HT1080 (cell line): Measurements from ENCODE around the gene MAGI3. TPM values are rescaled to one million over a fixed set of nuclear protein-coding genes. Genes with fewer than 3 reads are reported as not detected.
"Not testable (repeated sequence)": the region's sequence is repeated elsewhere in the genome, so short reads cannot be mapped to it uniquely, and the experiment has no call there.

Experiments
- DNase-seq: peaks from one replicate; pipeline ENCODE4 v3.0.0-alpha.2; 2015; ENCODE audit warnings: low read depth
- total RNA-seq: library from RNA; depleted of rRNA; stranded (reverse); fragments of >200 nt; shearing (Covaris generic); gene quantifications from 2 replicates; pipeline ENCODE4 v1.2.3, GENCODE V29; 2014

Gene MAGI3
- total RNA-seq, 1 experiment from 2014 or later = 7.8 TPM

DNA sequence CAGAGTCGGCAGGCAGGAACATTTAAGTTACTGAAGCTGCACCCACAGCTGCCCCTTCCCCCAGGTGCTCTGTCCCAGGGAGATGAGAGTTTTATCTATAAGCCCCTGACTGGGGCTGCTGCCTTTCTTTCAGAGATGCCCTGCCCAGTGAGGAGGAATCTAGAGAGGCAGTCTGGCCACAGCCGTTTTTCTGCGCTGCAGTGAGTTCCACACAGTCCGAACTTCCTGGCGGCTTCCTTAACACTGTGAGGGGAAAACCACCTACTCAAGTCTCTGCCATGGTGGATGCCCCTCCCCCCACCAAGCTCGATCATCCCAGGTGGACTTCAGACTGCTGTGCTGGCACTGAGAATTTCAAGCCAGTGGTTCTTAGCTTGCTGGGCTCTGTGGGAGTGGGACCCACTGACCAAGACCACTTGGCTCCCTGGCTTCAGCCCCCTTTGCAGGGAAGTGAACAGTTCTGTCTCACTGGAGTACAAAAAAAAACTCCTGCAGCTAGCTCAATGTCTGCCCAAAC, 185.5 kb downstream of the MAGI3 start:
- not testable (repeated sequence) for DNase-seq

DNA sequence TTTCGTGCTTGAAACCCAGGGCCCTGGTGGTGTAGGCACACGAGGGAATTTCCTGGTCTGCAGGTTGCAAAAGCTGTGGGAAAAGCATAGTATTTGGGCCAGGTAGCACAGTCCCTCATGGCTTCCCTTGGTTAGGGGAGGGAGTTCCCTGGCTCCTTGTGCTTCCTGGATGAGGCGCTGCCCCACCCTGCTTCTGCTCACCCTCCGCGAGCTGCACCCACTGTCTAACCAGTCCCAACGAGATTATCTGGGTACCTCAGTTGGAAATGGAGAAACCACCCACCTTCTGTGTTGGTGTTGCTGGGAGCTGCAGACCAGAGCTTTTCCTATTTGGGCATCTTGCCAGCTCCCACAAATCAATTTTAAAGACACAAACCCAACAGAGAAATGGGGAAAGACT, 186.0 kb downstream of the MAGI3 start:
- DNase-seq = no peak

DNA sequence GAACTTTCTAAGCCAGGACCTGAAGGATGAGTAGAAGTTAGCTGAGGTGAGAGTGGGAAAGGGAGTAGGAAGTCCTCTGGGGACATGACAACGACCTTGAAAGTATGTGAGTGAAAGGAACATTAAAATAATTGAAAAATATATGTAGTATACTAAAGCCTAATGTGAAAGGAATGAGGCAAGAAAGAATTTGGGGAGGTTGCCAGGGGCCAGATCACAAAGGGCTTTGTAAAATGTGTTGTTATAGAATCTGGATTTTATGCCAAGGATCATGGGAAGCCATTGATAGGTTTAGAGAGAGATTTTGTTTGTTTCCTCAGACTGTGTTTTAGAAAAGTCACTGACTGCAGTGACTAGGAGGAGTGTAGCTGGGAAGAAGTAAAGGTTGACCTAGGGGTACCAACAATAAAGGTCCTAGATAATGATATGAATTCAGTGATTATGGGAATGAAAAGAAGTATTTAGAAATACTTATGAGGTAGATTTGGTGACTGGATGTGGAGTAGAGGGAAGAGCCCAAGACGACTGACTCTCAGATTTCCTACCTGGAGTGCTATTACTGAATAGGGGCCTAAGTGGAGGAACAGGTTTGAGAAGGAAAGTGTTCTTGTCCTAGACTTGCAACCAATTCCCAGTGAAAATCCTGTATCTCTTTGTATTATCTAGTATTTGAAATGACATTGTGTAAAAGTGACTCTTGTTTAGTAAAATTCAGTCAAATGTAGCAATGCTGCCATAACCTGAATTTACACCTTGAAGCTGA, 189.1 kb downstream of the MAGI3 start:
- DNase-seq = no peak

DNA sequence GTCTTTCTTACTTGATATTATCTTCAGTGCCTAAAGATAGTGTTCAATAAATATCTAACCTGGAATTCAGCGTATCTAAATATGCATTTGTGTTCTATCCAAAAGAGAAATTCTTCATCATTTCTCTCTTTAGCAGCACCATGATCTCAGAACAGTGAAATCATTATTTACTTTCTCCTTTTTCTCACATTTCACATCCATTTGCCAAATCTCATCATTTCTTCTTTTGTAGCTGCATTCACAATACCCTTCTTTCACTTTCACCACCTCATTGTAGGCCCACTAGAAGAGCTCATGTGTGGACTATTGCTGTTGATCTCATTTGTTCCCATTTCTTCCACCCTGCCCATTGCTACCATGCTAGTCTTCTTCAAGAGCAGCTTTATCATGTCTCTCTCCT, 191.0 kb downstream of the MAGI3 start:
- no peak for DNase-seq

DNA sequence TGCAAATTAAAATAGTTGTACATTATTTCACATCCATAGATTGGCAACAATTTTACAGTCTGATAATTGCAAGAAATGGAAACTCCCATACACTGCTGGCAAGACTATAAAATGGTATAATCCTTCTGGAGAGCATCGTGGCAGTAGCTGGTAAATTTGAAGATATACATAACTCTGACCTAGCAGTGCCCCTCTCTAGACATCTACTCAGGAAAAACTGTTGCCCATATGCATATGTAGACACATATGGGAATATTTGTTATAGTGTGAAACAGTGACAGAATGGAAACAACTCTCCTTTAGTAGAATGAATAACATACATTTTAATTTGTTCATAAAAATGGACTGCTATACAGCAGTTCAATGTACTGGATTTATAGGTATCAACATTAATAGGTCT, 191.8 kb downstream of the MAGI3 start:
- DNase-seq = no peak

DNA sequence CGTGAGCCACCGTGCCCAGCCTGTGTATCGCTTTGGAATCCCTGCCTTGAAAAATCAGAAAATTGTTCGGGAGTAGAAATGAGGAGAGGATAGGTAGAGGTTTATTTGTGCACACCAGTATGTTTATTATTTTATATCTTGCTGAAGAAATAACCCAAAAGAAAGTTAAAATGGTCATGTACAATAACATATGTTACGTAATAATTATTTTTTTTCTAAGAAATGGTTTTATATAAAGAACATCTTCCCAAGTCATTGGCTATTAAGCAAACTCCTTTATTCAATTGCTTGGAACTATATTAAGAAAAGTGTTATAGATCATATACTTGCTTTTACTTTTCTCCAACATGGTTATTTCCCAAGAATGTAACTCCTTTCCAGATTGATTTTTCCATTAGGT, 197.2 kb downstream of the MAGI3 start:
- no peak for DNase-seq

DNA sequence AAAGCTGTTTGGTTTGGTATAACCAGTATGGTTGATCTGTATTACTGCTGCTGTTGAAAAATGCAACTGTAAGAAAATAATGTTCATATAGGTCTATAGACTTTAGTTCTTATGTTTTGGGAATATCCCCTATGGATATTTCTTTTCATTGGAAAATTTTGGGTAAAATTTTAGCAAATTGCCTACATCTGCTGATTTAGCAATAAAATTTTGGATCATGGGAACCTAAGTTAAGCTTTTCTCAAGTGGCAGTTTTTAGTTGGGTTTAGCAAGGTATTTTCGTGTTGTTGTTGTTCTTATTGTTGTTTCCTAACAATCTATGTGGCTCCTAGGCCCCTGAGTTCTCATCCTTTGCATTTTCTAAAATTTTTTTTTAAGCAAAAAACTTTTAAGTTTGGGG, 201.9 kb downstream of the MAGI3 start:
- no peak for DNase-seq

DNA sequence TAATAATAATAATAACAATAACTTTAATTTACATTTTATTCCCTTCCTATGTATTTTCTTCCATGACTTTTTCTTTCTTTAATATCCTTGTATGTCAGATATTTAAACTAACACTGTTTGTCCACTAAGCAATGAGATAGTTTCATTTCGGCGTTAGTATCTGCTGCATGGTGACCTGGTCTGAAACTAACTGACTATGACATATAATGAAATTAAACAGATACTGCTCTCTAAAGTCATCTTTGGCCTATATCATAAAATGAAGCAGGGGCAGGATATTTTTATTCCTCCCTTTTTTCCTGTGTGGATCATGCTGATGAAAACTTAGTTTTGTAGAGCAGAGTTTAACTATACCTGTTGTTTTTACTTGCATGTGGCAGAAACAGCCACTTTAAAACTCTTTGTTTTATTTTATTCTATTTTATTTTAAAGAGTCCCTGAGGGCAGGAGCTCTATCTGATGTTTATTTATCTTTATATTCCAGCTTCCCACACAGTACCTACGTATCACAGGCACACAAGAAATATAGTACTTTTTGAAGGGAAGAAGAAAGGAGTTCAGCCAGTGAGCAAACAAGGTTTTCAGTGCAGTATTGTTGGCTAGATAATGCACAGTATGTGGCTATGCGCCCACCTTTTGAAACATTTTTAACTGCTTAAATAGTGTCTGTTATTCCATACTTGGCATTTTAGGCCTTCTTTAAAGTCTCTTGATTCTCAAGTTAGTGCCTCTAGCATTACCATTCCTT, 203.4 kb downstream of the MAGI3 start:
- DNase-seq = no peak

DNA sequence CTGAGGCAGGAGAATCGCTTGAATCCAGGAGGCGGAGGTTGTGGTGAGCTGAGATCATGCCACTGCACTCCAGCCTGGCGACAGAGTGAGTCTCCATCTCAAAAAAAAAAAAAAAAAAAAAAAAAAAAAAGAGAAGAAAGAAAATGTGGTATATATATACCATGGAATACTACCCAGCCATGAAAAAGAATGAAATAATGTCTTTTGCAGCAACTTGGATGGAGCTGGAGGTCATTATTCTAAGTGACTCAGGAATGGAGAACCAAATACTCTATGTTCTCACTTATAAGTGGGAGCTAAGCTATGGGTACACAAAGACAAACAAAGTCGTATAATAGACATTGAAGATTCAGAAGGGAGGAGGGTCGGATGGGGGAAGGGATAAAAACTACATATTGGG, 214.2 kb downstream of the MAGI3 start:
- not testable (repeated sequence) for DNase-seq

DNA sequence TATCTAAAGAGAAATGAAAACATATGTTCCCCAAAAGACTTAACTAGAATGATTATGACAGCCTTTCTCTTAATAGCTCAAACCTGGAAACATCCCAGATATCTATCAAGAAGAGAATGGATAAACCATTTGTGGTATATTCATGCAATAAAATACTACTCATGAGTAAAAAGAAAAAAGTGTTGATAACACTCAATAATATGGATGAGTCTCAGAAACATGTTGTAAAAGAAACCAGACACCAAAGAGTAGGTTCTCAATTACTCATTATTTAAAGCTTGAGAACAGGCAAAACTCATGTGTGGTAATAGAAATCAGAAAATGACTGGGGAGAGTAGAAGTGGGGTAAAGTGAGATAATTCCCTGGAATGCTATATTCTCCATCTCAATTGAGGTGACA, 214.8 kb downstream of the MAGI3 start:
- no peak for DNase-seq

DNA sequence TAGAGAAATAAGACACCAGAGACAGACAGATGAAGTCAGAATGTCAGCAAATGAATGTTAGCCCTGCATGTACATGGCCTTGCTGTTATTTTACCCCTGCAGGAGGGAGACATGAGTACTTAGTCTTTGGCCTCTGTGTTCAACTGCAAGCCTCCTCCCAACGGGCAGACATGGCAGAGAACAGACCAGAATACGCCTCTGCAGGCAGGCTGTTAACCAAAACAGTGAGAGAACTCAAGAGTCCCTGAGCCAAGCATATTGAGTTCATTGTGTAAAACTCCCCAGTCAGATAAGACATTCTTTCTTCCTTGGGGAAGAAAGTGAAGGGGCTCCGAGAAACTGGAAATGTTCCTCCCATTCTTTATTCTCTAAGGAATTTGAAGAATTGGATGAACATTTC, 218.1 kb downstream of the MAGI3 start:
- DNase-seq = no peak

DNA sequence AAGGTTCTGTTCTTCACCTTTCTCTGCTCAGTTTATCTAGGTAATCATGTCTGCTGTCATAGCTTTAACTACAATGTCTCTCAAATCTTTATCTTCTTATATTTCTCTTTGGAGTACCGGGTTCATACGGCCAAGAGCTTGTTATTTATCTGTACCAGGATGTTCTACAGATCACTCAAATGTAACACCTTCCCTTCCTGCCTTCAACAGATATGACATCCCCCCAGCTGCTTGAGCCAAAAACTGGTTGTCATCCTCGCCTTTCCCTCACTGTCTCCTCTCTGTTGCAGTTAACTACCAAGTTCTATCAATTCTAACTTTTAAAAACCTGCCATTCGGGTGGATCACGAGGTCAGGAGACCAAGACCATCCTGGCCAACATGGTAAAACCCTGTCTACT, 220.1 kb downstream of the MAGI3 start:
- no peak for DNase-seq

DNA sequence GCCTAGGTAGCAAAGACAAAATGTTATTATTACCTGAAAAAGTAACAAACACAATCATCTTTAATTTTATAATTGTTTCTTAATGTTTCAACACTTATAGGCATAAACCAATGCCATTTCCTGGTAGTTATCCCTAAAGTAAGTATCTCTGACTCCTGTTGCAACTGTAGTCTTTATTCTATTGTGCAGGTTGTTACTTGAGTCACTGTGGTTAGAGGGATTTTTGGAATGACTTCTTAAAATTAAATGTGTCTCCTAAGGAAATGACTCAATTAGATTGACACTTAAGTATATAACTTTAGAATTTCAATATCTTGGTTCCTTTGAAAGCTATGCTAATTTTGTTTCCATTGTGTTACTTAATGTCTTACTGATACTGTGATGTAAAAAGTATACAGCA, 225.1 kb downstream of the MAGI3 start:
- peak; percentile 79 for DNase-seq

DNA sequence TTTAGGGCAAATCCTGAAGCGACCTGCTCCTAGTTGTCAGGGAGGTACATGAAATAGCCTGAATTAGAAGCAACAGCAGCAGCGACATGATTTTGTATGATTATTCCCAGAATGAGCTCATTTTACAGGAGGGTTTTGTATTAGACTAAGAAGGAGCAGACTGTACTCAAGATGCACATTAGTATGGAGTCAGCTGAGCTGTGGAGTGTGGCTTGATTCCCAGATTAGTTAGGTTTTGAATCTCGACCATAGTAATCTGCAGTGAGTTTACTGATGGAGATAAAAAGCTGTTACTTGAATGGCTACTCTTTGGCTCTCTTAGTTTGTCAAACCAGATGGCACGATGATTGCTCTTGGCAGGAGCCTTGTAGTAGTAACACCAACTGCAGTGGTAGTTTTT, 225.8 kb downstream of the MAGI3 start:
- peak; percentile 3 for DNase-seq

DNA sequence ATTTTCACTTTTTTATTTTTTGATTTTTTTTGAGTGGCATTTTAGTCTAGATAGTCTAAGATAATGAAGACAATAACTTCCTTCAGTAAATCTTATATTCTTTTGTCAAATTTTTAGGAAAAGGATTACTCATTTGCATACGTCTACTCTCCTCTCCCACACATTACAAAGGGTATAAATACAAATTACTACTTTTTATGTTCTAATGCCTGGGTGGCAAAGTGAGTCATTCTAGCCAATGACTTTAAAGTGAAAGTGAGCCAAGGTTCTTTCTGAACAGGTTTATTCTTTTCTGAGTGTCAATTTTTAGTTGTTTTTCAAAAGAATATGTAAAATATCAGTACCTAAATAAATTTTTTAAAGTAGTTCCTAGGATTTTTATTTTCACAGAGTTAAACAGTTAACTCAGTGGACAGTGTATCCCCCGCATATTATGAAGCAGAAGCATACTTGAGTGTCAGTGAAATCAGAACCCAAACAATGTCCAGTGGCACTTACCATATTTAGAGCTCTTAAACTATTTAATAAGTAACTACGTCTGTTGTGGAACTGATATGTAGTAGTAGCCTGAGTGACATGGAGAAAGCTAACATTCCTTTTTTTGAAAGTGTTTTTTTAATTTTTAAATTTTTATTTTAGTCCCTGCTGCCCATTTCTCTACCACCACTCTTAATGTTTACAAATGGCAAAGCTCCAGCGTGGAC, 227.3 kb downstream of the MAGI3 start:
- DNase-seq = peak; percentile 8

DNA sequence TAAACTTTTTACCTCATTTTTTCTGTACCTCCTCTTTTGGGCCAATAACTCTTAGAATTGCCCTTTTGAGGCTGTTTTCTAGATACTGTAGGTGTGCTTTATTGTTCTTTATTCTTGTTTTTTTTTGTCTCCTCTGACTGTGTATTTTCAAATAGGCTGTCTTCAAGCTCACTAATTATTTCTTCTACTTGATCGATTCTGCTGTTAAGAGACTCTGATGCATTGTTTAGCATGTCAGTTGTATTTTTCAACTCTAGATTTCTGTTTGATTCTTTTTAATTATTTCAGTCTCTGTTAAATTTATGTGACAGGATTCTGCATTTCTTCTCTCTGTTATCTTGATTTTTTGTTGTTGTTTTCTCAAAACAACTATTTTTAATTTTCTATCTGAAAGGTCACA, 238.7 kb downstream of the MAGI3 start:
- DNase-seq = no peak

DNA sequence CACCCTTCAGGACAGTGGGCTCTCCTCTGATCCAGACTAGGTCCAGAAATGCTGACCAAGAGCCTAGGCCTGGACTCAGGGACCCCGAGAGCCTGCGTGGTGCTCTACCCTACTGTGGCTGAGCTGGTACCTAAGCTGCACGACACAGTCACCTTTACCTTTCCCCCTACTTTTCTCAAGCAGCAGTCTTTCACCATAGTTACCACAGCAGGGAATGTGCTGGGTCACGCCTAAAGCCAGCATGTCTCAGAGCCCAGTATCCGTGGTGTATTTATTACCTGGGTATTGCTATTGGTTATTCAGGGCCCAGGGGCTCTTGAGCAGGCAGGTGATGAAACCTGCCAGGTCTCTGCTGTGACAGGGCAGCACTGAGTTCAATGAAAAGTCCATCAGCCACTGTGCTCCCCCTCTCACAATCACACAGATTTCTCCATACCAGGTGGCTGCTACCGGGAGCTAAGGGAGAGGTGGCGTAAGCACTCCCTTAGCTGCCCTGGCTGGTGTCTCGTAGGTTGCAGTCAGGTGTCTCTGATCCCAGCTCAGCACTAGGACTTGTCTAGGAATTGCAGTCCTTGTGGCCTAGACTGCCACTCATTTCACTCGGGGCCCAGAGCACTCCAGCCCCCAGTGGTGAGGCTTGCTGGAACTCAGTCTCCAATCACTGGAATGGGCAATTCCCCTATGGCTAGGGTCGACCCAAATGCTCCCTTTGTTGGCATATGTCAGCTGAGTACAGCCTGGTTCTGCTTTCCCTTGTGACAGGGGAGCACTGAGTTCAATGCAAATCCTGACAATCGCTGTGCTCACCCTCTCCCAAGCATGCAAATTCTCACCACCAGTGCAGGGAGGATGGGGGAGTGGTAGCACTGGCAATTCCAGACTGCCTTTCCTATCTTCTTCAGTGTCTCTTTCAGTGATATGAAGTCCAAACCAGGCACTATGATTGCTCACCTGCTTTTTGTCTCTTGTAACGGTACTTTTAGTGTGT, 240.3 kb downstream of the MAGI3 start:
- DNase-seq = no peak

DNA sequence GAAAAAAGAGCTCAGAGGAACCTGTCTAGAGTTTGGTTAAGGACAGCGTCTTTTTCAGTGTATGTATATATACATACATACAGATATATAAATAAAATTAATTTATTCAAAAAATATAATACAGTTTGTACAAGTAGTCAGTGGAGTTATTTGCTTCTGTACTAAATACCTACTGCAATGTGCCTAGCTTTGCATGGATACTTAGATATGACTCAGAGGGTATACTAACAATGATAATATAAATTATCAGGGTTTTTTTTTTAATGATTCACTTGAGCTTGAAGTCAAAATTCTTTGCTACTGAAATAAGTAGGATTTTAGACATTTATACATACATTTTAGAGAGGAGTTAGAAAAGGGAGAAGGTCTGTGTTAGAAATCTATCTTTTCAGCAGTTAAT, 251.1 kb downstream of the MAGI3 start:
- DNase-seq = no peak

DNA sequence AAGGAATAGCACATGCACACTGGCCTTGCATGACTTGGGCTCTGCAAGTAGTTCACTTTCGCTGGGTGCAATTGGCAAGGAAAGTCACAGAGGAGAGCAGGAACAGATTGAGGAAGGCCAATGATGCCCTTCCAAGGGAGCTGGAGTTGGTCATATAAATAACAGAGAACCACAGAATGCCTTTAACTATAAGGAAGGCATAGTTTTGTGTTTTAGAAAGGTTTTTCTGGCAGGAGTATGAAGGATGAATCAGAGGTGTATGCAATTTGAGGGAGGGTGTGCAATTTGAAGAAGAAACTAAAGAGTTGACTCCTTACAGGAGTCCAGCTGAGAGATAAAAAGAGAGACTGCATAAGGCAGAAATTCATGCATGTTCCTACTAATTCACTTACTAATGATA, 256.8 kb downstream of the MAGI3 start:
- peak; percentile 8 for DNase-seq

DNA sequence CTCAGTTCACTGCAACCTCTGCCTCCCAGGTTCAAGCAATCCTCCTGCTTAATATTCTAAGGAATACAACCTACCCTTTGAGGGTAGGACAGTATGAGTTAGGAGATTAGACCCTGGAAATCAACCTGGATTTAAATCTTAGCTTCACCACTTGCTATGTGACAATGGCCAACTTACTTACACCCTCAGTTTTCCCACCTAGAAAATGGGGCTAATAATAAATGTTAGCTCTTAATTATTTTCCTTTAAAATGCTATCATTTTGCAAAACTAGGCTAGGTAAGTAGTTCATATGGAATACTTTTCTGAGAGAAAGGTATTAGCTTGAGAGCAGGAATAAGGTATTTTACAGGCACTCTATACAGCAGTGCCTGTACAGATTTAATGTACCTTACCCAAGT, 258.2 kb downstream of the MAGI3 start:
- DNase-seq = no peak

DNA sequence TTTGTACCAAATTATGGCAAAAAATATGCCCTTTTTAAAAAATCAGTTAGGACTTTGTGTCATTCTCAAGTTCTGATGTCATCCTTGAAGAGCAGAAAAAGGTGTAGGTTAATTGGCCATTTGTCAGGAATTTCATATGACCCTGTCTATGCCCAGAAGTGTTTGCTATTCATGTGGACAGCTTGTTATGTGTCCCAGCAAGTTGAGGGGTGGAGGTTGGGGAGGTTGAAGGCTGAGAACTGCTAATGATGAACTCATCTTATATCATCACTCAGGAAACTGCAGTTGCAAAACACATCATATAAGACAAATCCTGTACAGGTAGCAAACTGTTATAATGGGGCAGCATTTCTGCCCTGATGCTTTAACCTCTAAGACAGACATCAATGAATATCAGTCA, 262.5 kb downstream of the MAGI3 start:
- peak; percentile 44 for DNase-seq
